ENCODE measurements around the gene ENAH. TPM values are rescaled to one million over a fixed set of nuclear protein-coding genes. Genes with fewer than 3 reads are reported as not detected.

The ENAH gene
- total RNA-seq, 1 experiment from 2014 or later, result 216 TPM

- no peaks in the 10 kb centered on the region for H3K27me3 ChIP-seq (replicated peaks)
- DNase-seq (ENCODE audit: low read depth in 1 of 2, low spot score in 2 of 2), result no peak
- H3K4me3 ChIP-seq, result no peak overlapping the region
- peaks cover 20% of the 10 kb centered on the region for H3K36me3 ChIP-seq
- H3K4me1 ChIP-seq (replicated peaks), result peaks cover 17% of the 10 kb centered on the region
- no peak overlapping the region for H3K27ac ChIP-seq
- no peaks in the 10 kb centered on the region for H3K9me3 ChIP-seq (replicated peaks)
These were observed 54.1 kb downstream of the ENAH start for GRCh38 chr1:225598847-225599246.

DNA sequence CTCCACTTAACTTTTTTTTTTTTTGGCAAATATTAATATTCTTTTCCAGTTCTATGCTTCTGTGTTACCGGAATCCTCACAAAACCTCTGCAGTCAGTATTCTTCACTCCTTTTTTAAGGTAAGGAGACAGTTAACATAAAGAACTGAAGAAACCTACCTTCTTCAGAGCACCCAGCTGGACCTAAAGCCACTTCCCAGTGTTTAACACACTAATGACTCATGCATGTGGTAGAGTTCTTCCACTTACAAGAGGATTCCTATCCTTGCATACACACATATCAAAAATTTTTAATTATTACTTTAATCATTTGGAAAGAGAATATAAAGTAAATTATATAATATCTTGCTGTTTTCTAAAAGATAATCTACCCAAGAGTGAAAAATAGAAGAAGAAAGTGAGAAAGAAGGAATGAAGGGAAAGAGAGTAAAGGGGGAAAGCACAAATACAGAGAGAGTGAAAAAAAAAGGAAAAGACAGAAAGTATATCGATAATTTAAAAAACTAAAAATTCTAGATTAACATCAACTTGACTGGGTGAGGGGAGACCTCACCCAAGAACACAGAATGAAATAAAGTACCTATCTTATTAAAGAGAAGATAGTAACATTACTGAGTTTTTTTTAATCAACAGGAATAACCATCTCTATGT, 54.9 kb downstream of the ENAH start:
- Histone ChIP-seq H3K27me3 (replicated peaks) (no peaks in the 10 kb centered on the region), H3K9me3 (replicated peaks) (no peaks in the 10 kb centered on the region), H3K36me3 (peaks cover 25% of the 10 kb centered on the region), H3K4me1 (replicated peaks) (peaks cover 11% of the 10 kb centered on the region), H3K27ac (no peak overlapping the region), H3K4me3 (no peak overlapping the region)
- no peak for DNase-seq (ENCODE audit: low read depth in 1 of 2, low spot score in 2 of 2)

DNA sequence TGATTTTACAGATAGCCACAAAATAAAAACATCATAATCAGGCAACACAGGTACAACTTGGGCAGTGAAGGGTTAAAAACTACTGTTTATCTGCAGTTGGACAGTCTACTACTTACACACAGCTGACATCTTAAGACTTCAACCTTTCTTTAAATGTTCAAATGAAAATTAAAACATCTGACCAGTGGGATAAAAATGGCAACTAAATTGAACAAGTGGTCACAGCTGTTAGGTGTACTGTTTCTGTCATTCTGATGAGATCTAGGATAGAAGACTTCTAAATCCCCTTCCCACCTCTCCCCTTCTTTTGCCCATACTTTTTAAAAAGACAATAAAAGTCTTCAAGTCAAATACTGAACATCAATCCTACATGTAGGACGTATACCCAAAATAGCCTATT, 56.2 kb downstream of the ENAH start:
- no peak for DNase-seq (ENCODE audit: low read depth in 1 of 2, low spot score in 2 of 2)
- H3K9me3 ChIP-seq (replicated peaks), result no peaks in the 10 kb centered on the region
- no peak overlapping the region for H3K27ac ChIP-seq

GRCh38 chr1:225595974-225596551, 56.9 kb downstream of the ENAH start:
- no peak overlapping the region for H3K4me3 ChIP-seq
- H3K4me1 ChIP-seq (replicated peaks), result no peaks in the 10 kb centered on the region
- H3K27ac ChIP-seq, result no peak overlapping the region
- H3K9me3 ChIP-seq (replicated peaks), result no peaks in the 10 kb centered on the region
- DNase-seq (ENCODE audit: low read depth in 1 of 2, low spot score in 2 of 2), result no peak
- H3K36me3 ChIP-seq, result peaks cover 25% of the 10 kb centered on the region
- no peaks in the 10 kb centered on the region for H3K27me3 ChIP-seq (replicated peaks)

More for the DNA sequence above, 56.2 kb downstream of the ENAH start:
- Histone ChIP-seq H3K27me3 (replicated peaks) (no peaks in the 10 kb centered on the region), H3K4me1 (replicated peaks) (no peaks in the 10 kb centered on the region), H3K36me3 (peaks cover 25% of the 10 kb centered on the region), H3K4me3 (no peak overlapping the region)

- Histone ChIP-seq H3K9me3 (replicated peaks) (no peaks in the 10 kb centered on the region), H3K36me3 (peaks cover 25% of the 10 kb centered on the region), H3K27ac (no peak overlapping the region), H3K27me3 (replicated peaks) (no peaks in the 10 kb centered on the region), H3K4me3 (no peak overlapping the region), H3K4me1 (replicated peaks) (no peaks in the 10 kb centered on the region)
- no peak for DNase-seq (ENCODE audit: low read depth in 1 of 2, low spot score in 2 of 2)
These were observed 57.5 kb downstream of the ENAH start for GRCh38 chr1:225595452-225595851.

GRCh38 chr1:225593414-225593813, 59.5 kb downstream of the ENAH start:
- H3K27ac ChIP-seq, result no peak overlapping the region
- no peak overlapping the region for H3K4me3 ChIP-seq
- H3K9me3 ChIP-seq (replicated peaks), result no peaks in the 10 kb centered on the region
- H3K36me3 ChIP-seq, result peaks cover 21% of the 10 kb centered on the region
- H3K27me3 ChIP-seq (replicated peaks), result no peaks in the 10 kb centered on the region
- H3K4me1 ChIP-seq (replicated peaks), result no peaks in the 10 kb centered on the region
- no peak for DNase-seq (ENCODE audit: low read depth in 1 of 2, low spot score in 2 of 2)

DNA sequence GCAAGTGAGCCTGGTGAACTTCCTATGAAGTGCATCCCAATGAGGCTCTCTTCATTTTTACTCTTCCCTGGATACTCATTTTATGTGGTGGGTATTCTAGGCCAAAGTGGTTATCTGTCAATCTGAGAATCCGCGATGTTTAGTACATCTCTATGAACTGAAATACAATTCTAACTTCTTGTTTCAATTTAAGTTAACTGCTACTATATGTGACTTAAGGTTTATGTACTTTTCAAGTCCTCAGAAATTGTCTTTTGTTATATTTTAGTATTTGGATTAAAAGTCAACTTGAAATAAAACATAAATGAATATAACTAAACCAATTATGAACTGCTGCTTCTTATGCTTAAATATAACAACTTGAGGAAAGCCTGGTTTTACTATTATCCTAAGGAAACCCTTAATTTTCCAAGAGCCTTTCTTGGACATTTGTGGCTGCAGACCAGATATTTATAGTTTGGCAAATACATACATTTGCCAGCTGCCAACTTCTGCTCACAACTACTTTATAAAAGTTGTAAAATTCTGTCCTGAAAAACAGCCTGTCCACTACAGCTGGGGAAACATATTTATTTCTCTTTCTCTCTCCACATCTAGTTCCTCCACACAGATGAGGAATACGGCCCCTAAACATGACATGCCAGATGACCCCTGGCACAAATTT, 60.4 kb downstream of the ENAH start:
- Histone ChIP-seq H3K27ac (no peak overlapping the region), H3K4me3 (no peak overlapping the region), H3K4me1 (replicated peaks) (no peaks in the 10 kb centered on the region), H3K27me3 (replicated peaks) (no peaks in the 10 kb centered on the region), H3K36me3 (peaks cover 21% of the 10 kb centered on the region), H3K9me3 (replicated peaks) (no peaks in the 10 kb centered on the region)
- no peak for DNase-seq (ENCODE audit: low read depth in 1 of 2, low spot score in 2 of 2)

DNA sequence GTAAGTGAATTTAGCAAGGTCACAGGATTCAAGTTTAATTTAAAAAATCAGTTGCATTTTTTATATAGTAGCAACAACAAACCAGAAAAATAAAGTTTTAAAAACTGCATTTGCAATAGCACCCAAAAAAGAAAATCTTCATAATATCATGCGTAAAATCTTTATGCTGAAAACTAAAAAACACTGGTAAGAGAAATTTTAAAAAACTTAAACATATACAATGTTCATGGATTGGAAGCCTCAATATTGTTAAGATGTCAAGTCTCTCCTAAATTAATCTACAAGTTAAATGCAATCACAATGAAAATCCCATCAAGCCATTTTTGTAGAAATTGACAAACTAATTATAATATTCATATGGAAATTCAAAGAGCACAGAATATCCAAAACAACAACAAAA, 65.6 kb downstream of the ENAH start:
- no peaks in the 10 kb centered on the region for H3K9me3 ChIP-seq (replicated peaks)
- no peak overlapping the region for H3K4me3 ChIP-seq
- H3K36me3 ChIP-seq, result peaks cover 1% of the 10 kb centered on the region; the same call in 1 of the 2 replicates
- no peak overlapping the region for H3K27ac ChIP-seq
- no peaks in the 10 kb centered on the region for H3K27me3 ChIP-seq (replicated peaks)
- no peaks in the 10 kb centered on the region for H3K4me1 ChIP-seq (replicated peaks)
- DNase-seq (ENCODE audit: low read depth in 1 of 2, low spot score in 2 of 2), result no peak

GRCh38 chr1:225581186-225581585, 71.7 kb downstream of the ENAH start:
- Histone ChIP-seq H3K27me3 (replicated peaks) (no peaks in the 10 kb centered on the region), H3K27ac (no peak overlapping the region)
- DNase-seq (ENCODE audit: low read depth in 1 of 2, low spot score in 2 of 2), result no peak

DNA sequence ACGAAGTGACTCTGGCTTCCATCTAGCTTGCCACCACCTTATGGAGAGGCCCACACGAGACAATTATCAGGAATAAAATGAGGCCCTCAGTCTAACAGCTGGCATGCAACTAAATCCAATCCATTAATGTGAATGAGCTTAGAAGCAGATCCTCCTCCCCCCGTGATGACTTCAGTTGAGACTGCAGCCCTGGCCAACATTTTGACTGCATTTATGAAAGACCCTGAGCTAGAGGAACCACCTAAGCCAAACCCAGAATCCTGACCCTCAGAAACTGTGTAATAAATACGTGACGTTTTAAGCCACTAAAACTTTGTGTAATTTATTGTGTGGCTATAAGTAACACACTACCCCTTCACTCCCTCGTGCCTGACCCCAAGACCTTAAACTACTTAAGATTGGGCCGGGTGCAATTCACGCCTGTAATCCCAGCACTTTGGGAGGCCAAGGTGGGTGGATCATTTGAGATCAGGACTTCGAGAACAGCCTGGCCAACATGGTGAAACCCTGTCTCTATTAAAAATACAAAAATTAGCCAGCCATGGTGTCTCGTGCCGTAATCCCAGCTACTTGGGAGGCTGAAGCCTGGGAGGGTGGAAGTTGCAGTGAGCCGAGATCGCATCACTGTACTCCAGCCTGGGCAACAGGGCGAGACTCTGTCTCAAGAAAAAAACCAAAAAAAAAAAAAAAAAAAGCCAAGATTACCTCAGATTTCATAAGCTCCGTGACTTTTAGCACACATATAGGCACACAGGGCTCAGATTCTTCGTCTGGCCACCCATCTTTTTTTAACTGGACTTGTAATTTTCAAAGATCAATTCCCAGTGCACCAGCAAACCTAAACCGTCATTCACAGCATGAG, 72.5 kb downstream of the ENAH start:
- H3K4me3 ChIP-seq, result no peak overlapping the region
- peaks cover 10% of the 10 kb centered on the region for H3K36me3 ChIP-seq
- no peaks in the 10 kb centered on the region for H3K27me3 ChIP-seq (replicated peaks)
- H3K27ac ChIP-seq, result no peak overlapping the region
- no peaks in the 10 kb centered on the region for H3K9me3 ChIP-seq (replicated peaks)
- DNase-seq (ENCODE audit: low read depth in 1 of 2, low spot score in 2 of 2), result no peak
- no peaks in the 10 kb centered on the region; the same call in 1 of the 2 replicates for H3K4me1 ChIP-seq (replicated peaks)

More at GRCh38 chr1:225581186-225581585, 71.7 kb downstream of the ENAH start:
- H3K36me3 ChIP-seq, result peaks cover 6% of the 10 kb centered on the region; the same call in 1 of the 2 replicates
- H3K4me3 ChIP-seq, result no peak overlapping the region
- H3K9me3 ChIP-seq (replicated peaks), result no peaks in the 10 kb centered on the region
- H3K4me1 ChIP-seq (replicated peaks), result no peaks in the 10 kb centered on the region; the same call in 1 of the 2 replicates

GRCh38 chr1:225578251-225578977, 74.5 kb downstream of the ENAH start:
- H3K27me3 ChIP-seq (replicated peaks), result no peaks in the 10 kb centered on the region
- no peak for DNase-seq (ENCODE audit: low read depth in 1 of 2, low spot score in 2 of 2)
- no peak overlapping the region for H3K27ac ChIP-seq
- H3K4me3 ChIP-seq, result no peak overlapping the region
- H3K9me3 ChIP-seq (replicated peaks), result no peaks in the 10 kb centered on the region
- H3K36me3 ChIP-seq, result peaks cover 10% of the 10 kb centered on the region
- no peaks in the 10 kb centered on the region; the same call in 1 of the 2 replicates for H3K4me1 ChIP-seq (replicated peaks)

DNA sequence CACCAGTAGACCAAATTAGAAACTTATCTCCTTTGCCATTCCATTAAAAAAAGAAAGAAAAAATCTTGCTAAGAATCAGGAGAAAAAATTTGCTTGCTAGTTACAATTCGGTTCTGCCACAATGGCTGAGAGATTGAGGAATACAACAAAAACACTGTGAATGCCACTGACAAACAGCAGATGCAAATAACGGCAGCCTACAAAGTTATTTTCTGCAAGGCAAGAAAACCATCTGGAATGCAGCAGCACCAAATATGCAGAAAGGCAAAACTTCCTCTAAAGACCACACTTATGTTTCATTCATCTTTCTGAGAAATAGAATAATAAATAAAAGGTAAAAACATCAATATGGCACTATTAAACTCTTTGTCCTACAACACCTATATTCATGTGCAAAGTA, 75.7 kb downstream of the ENAH start:
- no peaks in the 10 kb centered on the region; the same call in 1 of the 2 replicates for H3K4me1 ChIP-seq (replicated peaks)
- H3K36me3 ChIP-seq, result peaks cover 8% of the 10 kb centered on the region
- no peaks in the 10 kb centered on the region for H3K27me3 ChIP-seq (replicated peaks)
- no peak overlapping the region for H3K4me3 ChIP-seq
- DNase-seq (ENCODE audit: low read depth in 1 of 2, low spot score in 2 of 2), result no peak
- no peaks in the 10 kb centered on the region for H3K9me3 ChIP-seq (replicated peaks)
- H3K27ac ChIP-seq, result no peak overlapping the region

GRCh38 chr1:225573216-225573615, 79.7 kb downstream of the ENAH start:
- H3K36me3 ChIP-seq, result peaks cover 4% of the 10 kb centered on the region; the same call in 1 of the 2 replicates
- no peak for DNase-seq (ENCODE audit: low read depth in 1 of 2, low spot score in 2 of 2)
- H3K27ac ChIP-seq, result no peak overlapping the region
- H3K27me3 ChIP-seq (replicated peaks), result no peaks in the 10 kb centered on the region
- H3K9me3 ChIP-seq (replicated peaks), result no peaks in the 10 kb centered on the region
- no peaks in the 10 kb centered on the region; the same call in 1 of the 2 replicates for H3K4me1 ChIP-seq (replicated peaks)
- no peak overlapping the region for H3K4me3 ChIP-seq

Measured in SJSA1 (cell line).